Measurements from ENCODE around the gene INPP5E. TPM values are rescaled to one million over a fixed set of nuclear protein-coding genes. Genes with fewer than 3 reads are reported as not detected.

Gene INPP5E
- polyA plus RNA-seq, 1 donor, result 10.9 TPM

- no peak for DNase-seq (ENCODE audit: low read depth)
Measured at GRCh38 chr9:136387217-136387616, 52.4 kb downstream of the INPP5E start.

GRCh38 chr9:136386018-136386417 lies 53.6 kb downstream of the INPP5E start:
- no peak for DNase-seq (ENCODE audit: low read depth)

- DNase-seq (ENCODE audit: low read depth), result no peak
Measured at GRCh38 chr9:136385015-136385414, 54.6 kb downstream of the INPP5E start.

GRCh38 chr9:136383436-136383835 lies 56.2 kb downstream of the INPP5E start:
- DNase-seq (ENCODE audit: low read depth), result no peak

- no peak for DNase-seq (ENCODE audit: low read depth)
Measured at GRCh38 chr9:136381966-136382513, 57.6 kb downstream of the INPP5E start.

GRCh38 chr9:136381311-136381710 lies 58.3 kb downstream of the INPP5E start:
- DNase-seq (ENCODE audit: low read depth), result no peak

- DNase-seq (ENCODE audit: low read depth), result no peak
Measured at GRCh38 chr9:136380381-136380780, 59.3 kb downstream of the INPP5E start.

GRCh38 chr9:136379891-136380290 lies 59.8 kb downstream of the INPP5E start:
- DNase-seq (ENCODE audit: low read depth), result no peak

GRCh38 chr9:136379401-136379800 lies 60.2 kb downstream of the INPP5E start:
- no peak for DNase-seq (ENCODE audit: low read depth)

- DNase-seq (ENCODE audit: low read depth), result no peak
Measured at GRCh38 chr9:136379003-136379287, 60.7 kb downstream of the INPP5E start.

Other genes with a start within 250 kb of the INPP5E start
- gene LHX3, start 234.7 kb downstream of the INPP5E start, polyA plus RNA-seq (ENCODE audit: insufficient read length), result not detected
- gene QSOX2, start 194.0 kb downstream of the INPP5E start, polyA plus RNA-seq (ENCODE audit: insufficient read length), result 6.6 TPM
- 0.06 TPM for gene CCDC187, start 135.8 kb downstream of the INPP5E start, polyA plus RNA-seq (ENCODE audit: insufficient read length)
- 26.0 TPM for gene GPSM1, start 112.3 kb downstream of the INPP5E start, polyA plus RNA-seq (ENCODE audit: insufficient read length)
- 7.4 TPM for gene DNLZ, start 76.1 kb downstream of the INPP5E start, polyA plus RNA-seq (ENCODE audit: insufficient read length)
- 0.82 TPM for gene CARD9, start 66.2 kb downstream of the INPP5E start, polyA plus RNA-seq (ENCODE audit: insufficient read length)
- 5.4 TPM for gene SNAPC4, start 39.7 kb downstream of the INPP5E start, polyA plus RNA-seq (ENCODE audit: insufficient read length)
- gene ENTR1, start 29.2 kb downstream of the INPP5E start, polyA plus RNA-seq (ENCODE audit: insufficient read length), result 29.3 TPM
- gene PMPCA, start 29.2 kb downstream of the INPP5E start, polyA plus RNA-seq (ENCODE audit: insufficient read length), result 35.3 TPM
- 30.9 TPM for gene SEC16A, start 43.2 kb upstream of the INPP5E start, polyA plus RNA-seq (ENCODE audit: insufficient read length)
- gene NOTCH1, start 106.2 kb upstream of the INPP5E start, polyA plus RNA-seq (ENCODE audit: insufficient read length), result 24.8 TPM
- 59.9 TPM for gene EGFL7, start 223.1 kb upstream of the INPP5E start, polyA plus RNA-seq (ENCODE audit: insufficient read length)
- 11.6 TPM for gene AGPAT2, start 247.6 kb upstream of the INPP5E start, polyA plus RNA-seq (ENCODE audit: insufficient read length)

Data from forelimb muscle (tissue), 1 donor.